GM18873 (cell line): ENCODE measurements around the gene GPD1L.
"Not testable (repeated sequence)": the region's sequence is repeated elsewhere in the genome, so short reads cannot be mapped to it uniquely, and the experiment has no call there.

Experiments used
- ATAC-seq: cut with Tn5 transposase; IDR thresholded peaks from one replicate; pipeline ENCODE4 v1.9.1; 2021; ENCODE audit warnings: mild to moderate bottlenecking, moderate library complexity, moderate number of reproducible peaks; ENCODE audit not compliant: unreplicated experiment, low FRiP score

GPD1L gene

GRCh38 chr3:32176989-32177701 lies 70.7 kb downstream of the GPD1L start:
- ATAC-seq: no peak

- no peak for ATAC-seq
Observed at GRCh38 chr3:32177702-32178198, 71.3 kb downstream of the GPD1L start.

- ATAC-seq: no peak
Observed at GRCh38 chr3:32180141-32180784, 73.8 kb downstream of the GPD1L start.

- no peak for ATAC-seq
Observed at GRCh38 chr3:32181365-32181764, 74.9 kb downstream of the GPD1L start.

GRCh38 chr3:32181796-32182195 lies 75.4 kb downstream of the GPD1L start:
- no peak for ATAC-seq

GRCh38 chr3:32184187-32184730 lies 77.8 kb downstream of the GPD1L start:
- ATAC-seq: no peak

GRCh38 chr3:32186097-32186496 lies 79.7 kb downstream of the GPD1L start:
- no peak for ATAC-seq

GRCh38 chr3:32186876-32187275 lies 80.5 kb downstream of the GPD1L start:
- ATAC-seq: no peak

GRCh38 chr3:32189693-32190092 lies 83.3 kb downstream of the GPD1L start:
- ATAC-seq: no peak

GRCh38 chr3:32190556-32190955 lies 84.1 kb downstream of the GPD1L start:
- not testable (repeated sequence) for ATAC-seq

- no peak for ATAC-seq
Observed at GRCh38 chr3:32193101-32193500, 86.7 kb downstream of the GPD1L start.

GRCh38 chr3:32194653-32195052 lies 88.2 kb downstream of the GPD1L start:
- ATAC-seq: no peak

GRCh38 chr3:32195995-32196540 lies 89.6 kb downstream of the GPD1L start:
- no peak for ATAC-seq

GRCh38 chr3:32197991-32198390 lies 91.6 kb downstream of the GPD1L start:
- no peak for ATAC-seq

GRCh38 chr3:32198714-32199113 lies 92.3 kb downstream of the GPD1L start:
- no peak for ATAC-seq

- no peak for ATAC-seq
Observed at GRCh38 chr3:32200490-32200889, 94.1 kb downstream of the GPD1L start.

- no peak for ATAC-seq
Observed at GRCh38 chr3:32200992-32201758, 94.8 kb downstream of the GPD1L start.

- ATAC-seq: no peak
Observed at GRCh38 chr3:32202496-32202895, 96.1 kb downstream of the GPD1L start.

- no peak for ATAC-seq
Observed at GRCh38 chr3:32203854-32204253, 97.4 kb downstream of the GPD1L start.

- no peak for ATAC-seq
Observed at GRCh38 chr3:32208447-32208846, 102.0 kb downstream of the GPD1L start.

- ATAC-seq: no peak
Observed at GRCh38 chr3:32215185-32215584, 108.8 kb downstream of the GPD1L start.
